GM18909 (cell line): ENCODE data around the gene TSPAN18.

Experiments
- ATAC-seq: cut with Tn5 transposase; IDR thresholded peaks from one replicate; pipeline ENCODE4 v1.9.1; 2021; ENCODE audit warnings: mild to moderate bottlenecking; ENCODE audit not compliant: unreplicated experiment, poor library complexity

TSPAN18 gene

GRCh38 chr11:44966694-44967093, 239.9 kb downstream of the TSPAN18 start:
- ATAC-seq = no peak

GRCh38 chr11:44967930-44968496, 241.3 kb downstream of the TSPAN18 start:
- ATAC-seq = no peak

GRCh38 chr11:44968510-44968909, 241.7 kb downstream of the TSPAN18 start:
- ATAC-seq = no peak

GRCh38 chr11:44969651-44970252, 243.0 kb downstream of the TSPAN18 start:
- ATAC-seq = no peak

- ATAC-seq = no peak
Measured at GRCh38 chr11:44970293-44970692, 243.5 kb downstream of the TSPAN18 start.

GRCh38 chr11:44971185-44971584, 244.4 kb downstream of the TSPAN18 start:
- ATAC-seq = no peak

- ATAC-seq = no peak
Measured at GRCh38 chr11:44972746-44973435, 246.1 kb downstream of the TSPAN18 start.

- no peak for ATAC-seq
Measured at GRCh38 chr11:44973632-44974401, 247.1 kb downstream of the TSPAN18 start.

GRCh38 chr11:44974402-44975000, 247.7 kb downstream of the TSPAN18 start:
- no peak for ATAC-seq

GRCh38 chr11:44976576-44976975, 249.8 kb downstream of the TSPAN18 start:
- ATAC-seq = no peak

- no peak for ATAC-seq
Measured at GRCh38 chr11:44977493-44977984, 250.8 kb downstream of the TSPAN18 start.

GRCh38 chr11:44978274-44978960, 251.7 kb downstream of the TSPAN18 start:
- no peak for ATAC-seq

- no peak for ATAC-seq
Measured at GRCh38 chr11:44978961-44979331, 252.2 kb downstream of the TSPAN18 start.

- no peak for ATAC-seq
Measured at GRCh38 chr11:44979543-44980399, 253.0 kb downstream of the TSPAN18 start.

GRCh38 chr11:44980533-44981427, 254.0 kb downstream of the TSPAN18 start:
- ATAC-seq = no peak
